Epithelial cell of esophagus (primary cell): ENCODE measurements around the gene FUBP1.
A peak's percentile ranks its signal among the peaks of the same experiment; 100 is the strongest.
"Not testable (repeated sequence)": the region's sequence is repeated elsewhere in the genome, so short reads cannot be mapped to it uniquely, and the experiment has no call there.

ENCODE experiments used
- DNase-seq: peaks from one replicate; pipeline ENCODE4 v3.0.0; 2010; ENCODE audit warnings: low read depth
- H3K4me3 ChIP-seq: 2 replicates; pipeline ENCODE4 v1.5.1; 2011; ENCODE audit warnings: mild to moderate bottlenecking, low read length, control low read depth
- TF ChIP-seq, protein P1 (sequence below): IDR thresholded peaks from 2 replicates; pipeline ENCODE4 v1.5.1; 2011; ENCODE audit warnings: low read depth, mild to moderate bottlenecking, low read length, control low read depth, inconsistent platforms; ENCODE audit not compliant: insufficient read depth; ENCODE audit errors: missing control alignments

Gene FUBP1

DNA sequence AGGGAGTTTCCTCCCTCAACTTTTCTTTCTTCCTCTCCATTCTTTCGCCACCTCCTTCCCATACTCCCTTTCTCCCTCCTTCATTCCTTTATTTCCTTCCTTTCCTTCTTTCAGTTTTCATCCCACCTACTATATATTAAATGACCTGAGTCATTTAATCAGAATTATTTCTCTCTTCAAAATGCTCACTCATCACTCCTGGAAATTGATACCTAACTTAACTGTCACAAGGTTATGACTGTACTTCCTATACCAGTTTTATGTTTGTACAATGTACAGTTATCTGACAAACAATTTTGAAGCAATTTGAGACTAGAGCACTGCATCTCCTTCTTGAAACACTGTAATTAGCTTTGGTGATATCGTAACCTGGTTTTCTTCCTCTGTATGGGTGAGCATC is 49.1 kb downstream of the FUBP1 start:
- TF ChIP-seq, protein P1, sequence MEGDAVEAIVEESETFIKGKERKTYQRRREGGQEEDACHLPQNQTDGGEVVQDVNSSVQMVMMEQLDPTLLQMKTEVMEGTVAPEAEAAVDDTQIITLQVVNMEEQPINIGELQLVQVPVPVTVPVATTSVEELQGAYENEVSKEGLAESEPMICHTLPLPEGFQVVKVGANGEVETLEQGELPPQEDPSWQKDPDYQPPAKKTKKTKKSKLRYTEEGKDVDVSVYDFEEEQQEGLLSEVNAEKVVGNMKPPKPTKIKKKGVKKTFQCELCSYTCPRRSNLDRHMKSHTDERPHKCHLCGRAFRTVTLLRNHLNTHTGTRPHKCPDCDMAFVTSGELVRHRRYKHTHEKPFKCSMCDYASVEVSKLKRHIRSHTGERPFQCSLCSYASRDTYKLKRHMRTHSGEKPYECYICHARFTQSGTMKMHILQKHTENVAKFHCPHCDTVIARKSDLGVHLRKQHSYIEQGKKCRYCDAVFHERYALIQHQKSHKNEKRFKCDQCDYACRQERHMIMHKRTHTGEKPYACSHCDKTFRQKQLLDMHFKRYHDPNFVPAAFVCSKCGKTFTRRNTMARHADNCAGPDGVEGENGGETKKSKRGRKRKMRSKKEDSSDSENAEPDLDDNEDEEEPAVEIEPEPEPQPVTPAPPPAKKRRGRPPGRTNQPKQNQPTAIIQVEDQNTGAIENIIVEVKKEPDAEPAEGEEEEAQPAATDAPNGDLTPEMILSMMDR = no peak
- H3K4me3 ChIP-seq = no peak overlapping the region
- DNase-seq = peak; percentile 2

DNA sequence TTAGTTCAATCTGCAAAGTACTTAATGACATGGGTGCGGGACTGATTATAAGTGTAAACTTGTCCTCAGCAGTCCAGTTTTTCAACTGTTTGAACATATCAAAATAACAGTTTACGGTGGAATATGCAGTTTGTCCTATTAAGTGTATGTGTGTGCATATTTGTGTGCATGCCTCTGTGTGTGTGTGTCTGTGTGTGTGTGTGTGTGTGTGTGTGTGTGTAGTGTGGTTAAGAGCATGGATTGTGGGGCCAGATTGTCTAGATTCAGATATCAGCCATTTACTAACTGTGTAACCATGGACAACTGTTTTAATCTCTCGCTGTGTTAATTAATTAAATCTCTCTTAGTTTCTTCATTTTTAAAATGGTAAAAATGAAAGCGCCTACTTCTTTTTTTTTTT is 51.5 kb downstream of the FUBP1 start:
- DNase-seq = no peak
- TF ChIP-seq, protein P1 = no peak
- H3K4me3 ChIP-seq = no peak overlapping the region

DNA sequence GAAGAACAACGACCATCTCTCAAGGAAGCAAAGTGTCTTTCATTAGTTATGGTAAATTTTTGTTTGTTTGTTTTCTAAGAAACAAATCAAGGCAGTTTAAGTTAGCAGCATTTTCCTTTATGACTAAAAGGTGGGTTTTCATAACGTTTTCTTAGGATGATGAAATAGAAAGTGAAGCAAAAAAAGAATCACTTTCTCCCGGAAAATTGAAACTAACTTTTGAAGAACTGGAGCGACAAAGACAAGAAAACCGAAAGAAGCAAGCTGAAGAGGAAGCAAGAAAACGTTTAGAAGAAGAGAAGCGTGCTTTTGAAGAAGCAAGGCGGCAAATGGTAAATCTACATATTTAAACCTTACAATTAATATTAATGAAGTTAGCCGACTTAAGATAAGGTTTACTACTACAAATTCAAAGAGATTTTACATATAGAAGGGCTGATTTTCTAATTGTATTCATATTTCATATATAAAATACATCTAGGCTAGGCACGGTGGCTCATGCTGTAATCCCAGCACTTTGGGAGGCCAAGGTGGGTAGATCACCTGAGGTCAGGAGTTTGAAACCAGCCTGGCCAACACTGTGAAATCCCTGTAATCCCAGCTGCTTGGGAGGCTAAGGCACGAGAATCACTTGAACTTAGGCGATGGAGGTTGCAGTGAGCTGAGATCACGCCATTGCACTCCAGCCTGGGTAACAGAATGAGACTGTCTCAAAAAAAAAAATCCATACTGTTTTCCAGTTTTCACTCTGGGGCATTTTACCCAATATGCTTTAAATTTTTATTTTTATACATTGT is 52.1 kb downstream of the FUBP1 start:
- no peak for DNase-seq

DNA sequence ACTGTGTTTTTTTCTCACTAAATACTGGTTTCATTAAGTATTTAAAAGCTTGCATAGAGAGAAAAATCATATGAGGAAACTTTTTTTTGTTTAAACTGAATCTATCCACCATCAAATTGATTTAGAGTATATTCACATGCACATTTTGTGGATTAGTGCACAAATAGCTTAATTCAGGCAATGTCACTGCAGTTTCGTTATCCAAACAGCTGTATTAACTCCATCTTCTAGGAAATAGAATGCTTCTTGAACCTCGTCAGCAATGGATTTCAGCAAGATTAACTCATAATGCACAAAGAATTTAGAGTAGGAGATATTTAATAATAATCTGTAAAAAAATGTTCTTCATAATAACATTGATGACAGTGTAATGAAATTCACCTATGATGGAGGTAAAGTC is 52.9 kb downstream of the FUBP1 start:
- TF ChIP-seq, protein P1 = no peak
- DNase-seq = no peak
- H3K4me3 ChIP-seq = no peak overlapping the region

More for the DNA sequence above, 52.1 kb downstream of the FUBP1 start:
- TF ChIP-seq, protein P1 = no peak
- no peak overlapping the region for H3K4me3 ChIP-seq

DNA sequence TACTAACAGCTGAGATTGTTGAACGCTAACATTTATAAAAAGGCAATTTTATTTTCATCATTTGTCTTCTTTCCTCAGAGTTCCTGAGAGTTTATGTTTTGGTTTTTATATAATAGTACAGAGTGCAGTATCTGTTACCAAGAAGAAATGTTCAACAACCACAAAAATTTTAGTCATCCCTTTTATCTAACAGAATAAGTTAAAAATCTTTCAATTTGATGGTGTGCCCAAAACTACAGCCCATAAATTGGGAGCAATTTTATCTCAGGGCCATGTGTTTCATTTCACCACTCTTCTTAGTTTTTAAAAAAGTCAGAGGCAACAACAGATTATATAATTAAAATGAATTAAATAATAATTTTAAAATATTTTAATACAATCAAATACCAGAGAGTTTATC is 53.4 kb downstream of the FUBP1 start:
- no peak overlapping the region for H3K4me3 ChIP-seq
- DNase-seq = no peak
- TF ChIP-seq, protein P1 = no peak

DNA sequence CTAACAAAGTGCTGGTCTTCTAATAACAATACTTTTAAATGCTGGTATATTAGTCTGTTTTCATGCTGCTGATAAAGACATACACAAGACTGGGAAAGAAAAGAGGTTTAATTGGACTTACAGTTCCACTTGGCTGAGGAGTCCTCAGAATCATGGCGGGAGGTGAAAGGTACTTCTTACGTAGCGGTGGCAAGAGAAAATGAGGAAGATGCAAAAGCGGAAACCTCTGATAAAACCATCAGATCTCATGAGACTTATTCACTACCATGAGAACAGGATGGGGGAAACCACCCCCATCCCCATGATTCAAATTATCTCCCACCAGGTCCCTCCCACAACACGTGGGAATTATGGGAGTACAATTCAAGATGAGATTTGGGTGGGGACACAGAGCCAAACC is 60.0 kb downstream of the FUBP1 start:
- H3K4me3 ChIP-seq, DNase-seq: not testable (repeated sequence)

DNA sequence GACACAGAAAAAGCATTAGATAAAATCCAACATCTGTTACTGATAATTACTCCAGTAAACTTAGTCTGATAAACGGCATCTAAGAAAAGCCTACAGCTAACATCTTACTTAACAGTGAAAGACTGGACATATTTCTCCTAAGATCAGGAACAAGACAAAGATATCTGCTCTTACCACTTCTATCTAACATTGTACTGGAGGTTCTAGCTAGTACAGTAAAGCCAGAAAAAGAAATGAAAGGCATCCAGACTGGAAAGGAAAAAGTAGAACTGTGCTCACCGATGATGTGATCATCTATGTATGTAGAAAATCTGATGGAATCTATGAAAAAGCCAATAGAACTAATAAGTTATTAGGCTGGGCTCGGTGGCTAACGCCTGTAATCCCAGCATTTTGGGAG is 68.8 kb downstream of the FUBP1 start:
- DNase-seq = no peak
- TF ChIP-seq, protein P1 = no peak
- H3K4me3 ChIP-seq = no peak overlapping the region
